GM18517 (cell line): ENCODE results near the gene WLS.

Source experiments
- ATAC-seq: cut with Tn5 transposase; IDR thresholded peaks from one replicate; pipeline ENCODE4 v1.9.1; 2021; ENCODE audit warnings: mild to moderate bottlenecking, moderate library complexity; ENCODE audit not compliant: unreplicated experiment

The WLS gene

GRCh38 chr1:68229650-68230483 is 2.5 kb downstream of the WLS start:
- ATAC-seq: no peak

- ATAC-seq: no peak
Observed at GRCh38 chr1:68228851-68229250, 3.5 kb downstream of the WLS start.

DNA sequence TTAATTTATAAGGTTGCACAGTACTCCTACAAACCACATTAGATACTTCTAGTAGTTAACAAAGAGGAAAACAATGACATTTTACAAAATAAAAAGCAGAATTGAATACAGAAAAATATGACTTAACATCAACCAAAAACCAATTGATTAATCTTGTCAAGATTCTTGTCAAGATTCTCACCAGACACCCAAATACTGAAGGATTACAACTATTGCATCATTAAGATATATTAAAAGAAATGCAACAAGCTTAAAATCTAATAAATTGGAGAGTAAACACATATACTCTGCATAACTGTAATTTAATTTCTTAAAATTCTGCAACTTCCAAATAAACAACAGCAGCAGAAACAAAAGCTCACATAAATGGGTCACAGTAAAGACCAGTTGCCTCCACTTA is 4.7 kb downstream of the WLS start:
- no peak for ATAC-seq

DNA sequence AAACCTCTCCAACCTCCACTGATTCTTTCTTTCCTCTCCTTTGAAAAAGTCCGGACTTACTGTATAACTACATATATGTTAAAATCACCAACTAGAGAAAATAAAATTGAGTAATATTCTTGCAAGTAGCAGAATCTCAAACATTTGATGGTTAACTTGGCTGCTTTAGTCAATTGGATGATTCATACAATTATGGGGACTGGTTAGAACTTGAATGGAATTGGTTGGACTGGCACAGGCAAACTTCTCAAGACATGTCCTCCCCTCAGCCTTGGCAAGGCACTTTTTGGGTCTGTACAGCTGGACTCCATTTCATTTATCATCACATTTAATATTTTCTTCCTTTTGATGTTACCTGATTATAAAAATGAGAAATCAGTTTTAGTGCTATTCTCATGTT is 6.5 kb downstream of the WLS start:
- no peak for ATAC-seq

DNA sequence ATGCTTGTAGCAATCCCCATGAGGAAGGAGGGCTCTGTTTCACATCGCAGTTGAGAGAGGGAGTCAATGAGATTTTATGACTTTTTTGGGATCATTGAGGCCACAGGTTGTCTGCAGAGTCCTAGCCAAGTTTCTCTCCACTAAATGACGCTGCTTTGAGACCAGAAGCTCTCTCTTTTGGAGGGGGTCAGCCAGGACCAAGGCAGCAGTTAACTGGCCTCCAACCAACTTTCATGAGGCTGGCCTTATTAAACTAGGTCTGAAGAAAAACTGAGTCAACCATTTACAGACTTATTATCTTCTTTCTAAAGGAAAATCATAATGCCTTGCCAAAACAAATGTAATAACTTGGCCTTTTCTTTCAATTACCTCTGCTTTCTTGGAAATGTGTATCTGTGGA is 8.6 kb downstream of the WLS start:
- no peak for ATAC-seq

DNA sequence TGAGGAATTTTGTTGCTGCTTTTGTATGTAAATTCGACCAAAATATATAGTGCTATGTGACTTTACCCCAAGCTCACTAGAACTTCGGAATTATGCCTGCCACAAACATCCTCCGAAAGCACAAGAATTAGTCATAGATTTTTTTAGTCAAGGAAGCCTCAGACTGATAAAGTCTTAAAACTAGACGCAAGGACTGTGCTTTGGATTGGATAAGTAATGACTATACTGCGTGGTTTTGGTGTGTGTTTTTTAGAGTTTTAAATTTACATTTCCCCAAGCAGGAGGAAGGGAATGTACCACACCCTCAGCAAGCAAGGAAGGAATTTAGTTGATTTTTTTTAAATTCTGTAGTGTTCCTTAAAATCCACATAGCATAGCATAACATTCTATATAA is 10.3 kb downstream of the WLS start:
- no peak for ATAC-seq

DNA sequence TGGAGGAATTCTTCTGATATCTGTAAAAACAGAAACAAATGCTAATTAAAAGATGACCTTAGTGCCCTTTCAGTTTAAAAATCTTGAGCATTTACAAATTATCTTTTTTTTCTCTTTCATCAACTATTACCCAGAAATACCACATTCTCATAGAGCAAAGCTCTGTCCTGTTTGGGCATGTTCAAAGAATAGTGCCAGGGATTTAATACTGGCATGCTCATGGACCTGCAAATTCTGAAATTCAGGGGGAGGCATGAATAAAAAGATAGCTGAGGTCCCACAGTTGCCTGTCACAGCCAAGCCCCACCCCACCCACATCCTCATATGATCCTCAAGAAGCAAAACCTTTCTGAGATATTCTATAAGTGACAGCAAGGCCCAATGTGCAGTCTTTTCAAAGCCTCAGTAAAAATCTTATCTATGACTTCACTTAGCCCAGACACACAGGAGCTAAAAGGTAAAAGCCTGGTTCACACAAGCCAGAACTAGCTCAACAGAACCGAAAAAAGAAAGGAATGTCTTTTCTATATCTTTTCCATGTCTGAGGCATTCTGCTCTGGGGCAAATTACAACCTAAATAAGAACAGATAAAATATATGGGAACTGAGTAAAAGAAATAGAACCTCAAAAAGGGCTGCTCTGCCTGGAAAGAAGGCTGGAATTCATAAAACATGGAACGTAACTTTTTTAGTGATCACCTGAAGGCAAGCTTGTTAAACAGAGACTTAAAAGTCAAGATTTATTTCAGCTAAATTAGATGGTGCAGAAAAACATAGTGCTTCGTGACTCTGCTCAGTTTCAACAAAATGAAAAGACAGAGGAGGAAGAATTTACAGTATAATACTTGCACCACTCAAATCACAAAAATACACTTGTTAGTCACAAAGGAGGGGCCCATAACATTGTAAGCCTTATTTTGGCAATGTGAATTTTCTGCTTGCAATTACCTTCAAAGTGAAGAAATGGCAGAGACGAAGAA is 11.0 kb downstream of the WLS start:
- no peak for ATAC-seq

GRCh38 chr1:68220420-68220819 is 11.9 kb downstream of the WLS start:
- ATAC-seq: no peak

DNA sequence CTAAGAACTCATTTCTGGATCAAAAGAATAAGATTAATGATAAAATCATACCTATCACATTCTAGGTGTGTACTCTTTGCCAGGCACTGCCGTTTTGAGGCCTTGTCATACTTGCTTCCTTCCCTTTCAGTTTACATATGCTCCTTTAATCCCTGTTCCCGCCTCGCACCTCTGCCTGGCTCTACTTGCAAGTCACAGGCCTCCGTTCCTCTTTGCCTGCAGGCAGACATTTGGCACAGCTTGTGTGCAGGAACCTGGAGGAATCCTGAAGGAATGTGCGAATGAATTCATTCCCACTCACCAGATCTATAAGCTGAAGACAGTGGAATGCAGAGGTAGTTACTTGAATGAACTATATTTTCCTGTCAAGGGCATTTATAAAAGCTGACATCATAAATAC is 13.8 kb downstream of the WLS start:
- no peak for ATAC-seq

GRCh38 chr1:68217618-68218017 is 14.7 kb downstream of the WLS start:
- no peak for ATAC-seq

GRCh38 chr1:68217060-68217554 is 15.2 kb downstream of the WLS start:
- ATAC-seq: no peak

- ATAC-seq: no peak
Observed at GRCh38 chr1:68216089-68216772, 16.1 kb downstream of the WLS start.

DNA sequence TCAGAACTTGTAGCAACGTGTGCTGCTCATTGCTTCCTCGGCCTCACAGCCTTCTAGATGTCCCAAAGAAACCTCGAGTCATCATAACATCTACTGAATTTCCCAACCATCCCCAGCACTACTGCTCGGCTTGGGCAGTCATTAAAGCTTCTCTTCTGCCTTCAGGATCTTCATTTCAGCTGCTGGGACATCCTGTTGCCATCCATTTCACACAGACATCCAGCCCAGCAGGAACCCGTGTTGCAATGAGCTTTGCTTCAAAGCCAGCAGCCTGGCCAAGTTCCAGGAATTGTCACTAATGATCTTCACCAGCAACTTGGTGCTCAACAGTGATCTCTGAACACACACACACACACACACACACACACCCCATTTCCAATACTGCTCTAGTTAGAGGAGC is 18.5 kb downstream of the WLS start:
- no peak for ATAC-seq

DNA sequence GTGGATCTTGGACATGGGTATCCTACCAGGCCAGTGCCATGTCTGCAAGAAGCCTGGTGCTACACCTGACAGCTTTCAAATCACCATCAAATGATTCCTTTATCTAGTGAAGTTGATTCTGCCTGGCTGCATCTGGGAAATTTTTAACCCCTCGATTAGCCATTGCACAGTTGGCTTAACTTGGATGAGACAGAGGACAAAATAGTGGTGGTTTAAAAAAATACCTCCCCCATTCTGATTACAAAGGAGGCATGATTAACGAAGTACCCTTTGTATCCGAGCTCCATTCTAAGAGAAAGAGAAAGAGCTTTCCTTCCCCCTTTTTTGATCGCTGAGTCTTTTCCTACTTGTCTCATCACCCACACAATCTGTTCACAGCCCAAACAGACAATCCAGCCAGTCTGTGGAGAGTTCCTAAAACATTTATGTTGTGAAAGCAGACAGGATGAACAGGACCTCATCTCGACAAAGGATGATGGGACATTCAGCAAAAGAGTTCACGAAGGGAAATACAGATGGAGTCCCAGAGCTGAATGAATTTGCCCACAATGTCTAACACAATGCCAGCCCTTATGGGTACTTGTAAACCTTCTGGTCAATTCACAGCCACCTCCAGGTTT is 20.5 kb downstream of the WLS start:
- no peak for ATAC-seq

DNA sequence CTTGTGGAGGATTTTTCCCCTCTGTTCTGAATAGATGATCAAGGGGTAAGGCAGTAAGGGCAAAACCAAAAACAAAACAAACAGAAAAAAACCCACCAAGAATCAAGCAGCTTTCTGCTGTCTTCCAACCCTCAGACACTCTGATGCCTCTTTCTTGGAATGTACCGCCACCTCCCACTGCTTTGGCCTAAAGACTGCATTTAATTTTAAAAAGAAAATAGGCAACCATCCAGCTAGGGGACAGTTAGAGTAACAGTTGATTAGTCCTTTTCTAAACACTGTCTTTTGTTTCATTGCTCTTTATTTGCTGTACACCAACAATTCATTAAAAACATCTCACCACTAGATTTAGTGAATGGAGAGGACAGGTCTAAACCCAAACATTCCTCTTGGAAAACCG is 21.5 kb downstream of the WLS start:
- no peak for ATAC-seq

GRCh38 chr1:68210027-68210426 is 22.3 kb downstream of the WLS start:
- ATAC-seq: no peak

- no peak for ATAC-seq
Observed at GRCh38 chr1:68206848-68207689, 25.3 kb downstream of the WLS start.

DNA sequence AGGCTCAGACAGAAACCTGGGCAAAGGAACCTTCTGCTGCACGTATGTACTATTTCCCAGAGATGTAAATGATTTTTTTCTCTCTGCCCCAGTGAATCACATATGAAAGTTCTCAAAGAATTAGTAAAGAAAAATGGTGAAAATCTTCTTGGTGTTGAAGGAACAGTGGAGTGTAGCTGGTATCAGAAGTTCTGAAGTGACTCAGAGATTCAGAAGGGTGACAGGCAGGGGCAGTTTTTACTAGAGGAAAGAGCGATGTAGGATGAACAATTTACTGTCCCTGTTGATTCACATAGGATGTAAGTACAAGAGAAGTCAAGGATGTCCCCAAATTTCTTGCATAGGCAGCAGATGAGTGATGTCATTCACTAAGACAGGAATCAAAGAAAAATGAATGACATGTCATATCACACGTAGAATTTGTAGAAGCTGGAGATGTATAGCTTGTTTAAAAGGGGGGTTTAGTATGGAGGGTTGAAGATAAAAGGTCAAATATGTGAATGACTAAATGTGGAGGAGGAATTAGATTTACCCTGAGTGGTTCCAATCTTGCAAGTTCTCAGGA is 26.4 kb downstream of the WLS start:
- no peak for ATAC-seq

DNA sequence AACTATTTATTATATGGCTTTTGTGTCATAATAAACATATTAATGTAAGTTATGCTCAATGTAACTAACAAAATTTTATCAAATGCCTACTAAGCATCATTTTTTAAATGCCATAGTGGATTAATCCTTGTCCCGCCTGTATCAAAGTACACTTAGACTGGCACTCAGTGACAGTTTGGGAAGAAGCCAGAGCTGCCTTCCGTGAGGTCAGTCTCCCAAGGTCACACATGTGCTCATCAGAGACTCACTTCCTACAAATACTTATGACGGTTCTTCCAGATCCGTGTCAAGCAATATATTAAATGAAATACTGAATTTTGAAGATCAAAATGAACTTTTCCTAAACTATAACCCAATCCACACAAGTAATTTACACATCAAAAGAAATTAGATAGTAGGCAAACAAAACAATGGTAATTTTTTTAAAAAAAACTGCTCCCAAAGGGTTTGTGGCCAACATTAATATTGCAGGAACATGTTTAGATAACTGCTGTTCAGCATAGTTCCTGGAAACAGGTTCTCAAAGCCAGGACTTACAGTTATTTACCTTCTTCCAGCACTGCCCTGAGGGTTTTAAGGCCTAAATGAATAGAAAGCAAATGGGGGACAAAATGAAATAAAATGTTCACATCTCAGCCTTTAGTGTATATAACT is 27.2 kb downstream of the WLS start:
- no peak for ATAC-seq
